Activated naive CD4-positive, alpha-beta T cell treated with anti-CD3 and anti-CD28 coated beads, Interleukin-2, amount 50 U/mL, for 16 hours (primary cell): Measurements from ENCODE around the gene IPMK.
"Not testable (repeated sequence)": the region's sequence is repeated elsewhere in the genome, so short reads cannot be mapped to it uniquely, and the experiment has no call there.

Experiments used
- DNase-seq: peaks from one replicate; pipeline ENCODE4 v3.0.0-alpha.2; 2020

The IPMK gene

DNA sequence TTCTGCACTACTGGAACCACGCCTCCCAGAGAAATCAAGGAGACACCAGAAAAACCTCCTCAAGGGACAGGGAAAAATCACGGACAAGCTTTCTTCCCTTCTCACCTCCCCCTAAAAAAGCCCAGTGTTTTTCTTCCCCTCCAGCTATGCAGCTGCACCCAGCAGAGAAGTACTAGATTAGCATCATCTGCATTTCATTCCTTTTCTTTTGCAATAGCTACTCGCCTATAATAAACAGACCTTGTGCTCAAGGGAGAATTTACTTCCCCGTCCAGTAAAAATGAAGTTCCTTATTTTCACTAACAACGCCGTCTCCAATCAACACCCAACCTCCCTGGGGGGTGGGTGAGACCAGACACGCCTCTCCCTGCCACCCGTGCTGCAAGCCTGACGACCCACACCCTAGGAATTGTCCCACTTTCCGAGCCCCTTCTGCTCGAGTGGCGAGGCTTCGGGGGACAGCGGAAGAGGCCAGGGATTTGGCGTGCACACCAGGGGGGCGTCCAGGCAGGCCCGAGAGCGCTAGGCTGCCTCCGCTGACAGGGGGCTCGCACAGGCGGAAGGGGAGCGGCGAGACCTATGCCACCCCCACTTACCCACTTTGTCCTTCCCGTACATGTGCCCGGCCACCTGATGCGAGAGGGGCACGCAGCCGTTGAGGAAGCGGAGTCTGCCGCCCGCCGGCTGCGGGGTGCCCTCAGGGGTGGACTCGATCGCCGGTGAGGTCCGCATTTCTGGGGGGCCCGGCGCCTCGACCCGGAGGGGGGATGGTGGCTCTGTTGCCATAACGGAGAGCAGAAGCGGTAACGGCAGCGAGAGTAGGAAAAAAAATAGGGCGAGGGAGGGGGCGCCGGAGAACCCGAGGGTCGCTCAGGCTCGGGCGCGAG, 625 bp downstream of the IPMK start:
- DNase-seq: peak; percentile 31

GRCh38 chr10:58266003-58266825, 1.5 kb downstream of the IPMK start:
- DNase-seq: peak; percentile 25

DNA sequence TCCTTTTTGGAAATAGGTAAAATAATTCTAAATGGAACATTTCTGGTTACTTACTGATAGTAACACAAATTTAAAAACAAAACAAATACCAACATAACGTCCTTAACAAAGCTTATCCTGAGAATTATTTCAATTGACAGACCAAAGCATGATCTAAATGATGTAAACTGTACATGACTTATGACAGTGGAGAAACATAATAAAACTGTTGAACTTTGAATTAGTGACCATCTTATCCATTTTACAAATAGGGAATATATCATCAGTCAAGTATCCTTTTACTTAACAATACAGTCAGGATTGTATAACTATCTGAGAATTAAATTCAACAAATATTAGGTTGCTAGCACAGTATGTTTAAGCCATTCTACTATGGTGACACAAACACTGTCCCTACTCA, 2.4 kb downstream of the IPMK start:
- no peak for DNase-seq

DNA sequence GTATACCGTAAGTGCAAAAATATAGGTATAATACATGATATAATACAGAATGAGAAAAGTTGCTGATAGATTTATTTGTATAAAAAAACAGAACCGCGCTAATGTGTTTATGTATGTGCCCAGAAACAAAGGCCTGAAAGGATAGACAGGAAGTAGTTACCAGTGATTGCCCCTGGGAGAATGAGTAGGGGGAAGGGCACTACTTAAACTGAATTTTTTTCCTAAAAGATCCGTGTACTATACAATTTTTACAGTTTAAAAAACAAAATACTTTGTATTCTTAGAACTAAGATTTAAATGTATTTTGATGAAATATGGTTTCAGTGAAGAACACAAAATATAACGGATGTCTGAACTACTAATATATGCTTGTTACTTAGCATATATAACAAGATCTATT, 2.9 kb downstream of the IPMK start:
- DNase-seq: no peak

GRCh38 chr10:58262766-58263165, 4.9 kb downstream of the IPMK start:
- no peak for DNase-seq

DNA sequence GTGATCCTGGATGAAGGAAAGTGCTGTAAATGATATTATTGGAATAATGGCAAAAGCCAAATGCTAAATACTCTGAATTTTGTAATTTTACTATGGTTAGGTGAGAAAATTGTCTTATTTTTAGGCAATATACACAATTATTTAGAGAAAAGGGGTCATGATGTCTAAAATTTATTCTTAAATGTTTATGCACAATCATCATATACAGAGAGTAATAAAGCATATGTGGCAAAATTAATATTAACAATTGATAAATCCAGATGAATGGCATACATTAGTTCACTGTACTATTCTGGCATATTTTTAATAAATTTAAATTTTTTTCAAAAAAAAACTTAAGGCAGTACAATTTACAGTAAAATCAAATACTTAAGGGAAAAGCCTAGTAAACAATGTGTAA, 7.4 kb downstream of the IPMK start:
- DNase-seq: no peak

- DNase-seq: no peak
Measured at GRCh38 chr10:58258977-58259692, 8.6 kb downstream of the IPMK start.

GRCh38 chr10:58256013-58256780, 11.5 kb downstream of the IPMK start:
- DNase-seq: not testable (repeated sequence)

DNA sequence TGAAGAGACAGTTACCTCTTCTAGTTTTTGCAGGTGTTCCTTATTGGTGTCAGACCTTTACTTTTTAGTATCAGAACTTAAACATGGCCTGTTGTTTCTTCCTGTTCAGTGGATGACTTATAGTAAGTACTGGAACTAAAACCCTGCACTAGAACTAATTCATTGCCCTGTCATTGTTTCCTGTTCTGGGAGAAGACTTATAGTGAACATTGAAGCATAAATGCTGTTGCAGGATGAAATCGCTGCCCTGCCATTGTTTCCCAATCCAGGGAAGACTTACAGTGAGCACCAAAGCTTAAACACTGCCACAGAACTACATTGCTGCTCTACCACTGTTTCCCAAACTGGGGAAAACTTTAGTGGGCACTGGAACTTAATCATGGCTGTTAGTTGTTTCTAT, 13.1 kb downstream of the IPMK start:
- DNase-seq: no peak

DNA sequence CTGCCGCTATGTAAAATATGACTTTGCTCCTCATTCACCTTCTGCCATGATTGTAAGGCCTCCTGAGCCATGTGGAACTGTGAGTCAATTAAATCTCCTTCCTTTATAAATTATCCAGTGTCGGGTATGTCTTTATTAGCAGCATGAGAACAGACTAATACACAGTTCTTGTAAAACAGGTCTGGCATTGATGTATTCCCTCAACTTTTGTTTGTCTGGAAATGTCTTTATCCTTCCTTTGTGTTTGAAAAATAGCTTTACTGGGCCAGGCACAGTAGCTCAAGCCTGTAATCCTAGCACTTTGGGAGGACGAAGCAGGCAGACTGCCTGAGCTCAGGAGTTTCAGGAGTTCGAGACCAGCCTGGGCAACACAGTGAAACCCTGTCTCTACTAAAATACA, 14.5 kb downstream of the IPMK start:
- DNase-seq: no peak

GRCh38 chr10:58244666-58245065, 23.0 kb downstream of the IPMK start:
- not testable (repeated sequence) for DNase-seq

- DNase-seq: not testable (repeated sequence)
Measured at GRCh38 chr10:58244242-58244641, 23.5 kb downstream of the IPMK start.

GRCh38 chr10:58243801-58244200, 23.9 kb downstream of the IPMK start:
- DNase-seq: not testable (repeated sequence)

DNA sequence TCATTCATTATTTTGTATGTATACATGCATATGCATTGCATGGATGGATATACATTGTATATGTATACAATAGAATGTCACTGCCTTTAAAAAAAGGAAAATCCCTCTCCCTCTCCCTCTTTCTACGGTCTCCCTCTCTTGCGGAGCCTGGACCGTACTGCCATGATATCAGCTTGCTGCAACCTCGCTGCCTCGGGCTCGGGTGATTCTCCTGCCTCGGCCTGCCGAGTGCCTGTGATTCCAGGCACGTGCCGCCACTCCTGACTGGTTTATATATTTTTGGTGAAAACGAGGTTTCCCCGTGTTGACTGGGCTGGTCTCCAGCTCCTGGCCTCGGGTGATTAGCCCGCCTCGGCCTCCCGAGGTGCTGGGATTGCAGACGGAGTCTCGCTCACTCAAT, 24.4 kb downstream of the IPMK start:
- no peak for DNase-seq

GRCh38 chr10:58241346-58241745, 26.3 kb downstream of the IPMK start:
- no peak for DNase-seq

- no peak for DNase-seq
Measured at GRCh38 chr10:58240531-58240930, 27.2 kb downstream of the IPMK start.

- no peak for DNase-seq
Measured at GRCh38 chr10:58239561-58240169, 28.0 kb downstream of the IPMK start.

DNA sequence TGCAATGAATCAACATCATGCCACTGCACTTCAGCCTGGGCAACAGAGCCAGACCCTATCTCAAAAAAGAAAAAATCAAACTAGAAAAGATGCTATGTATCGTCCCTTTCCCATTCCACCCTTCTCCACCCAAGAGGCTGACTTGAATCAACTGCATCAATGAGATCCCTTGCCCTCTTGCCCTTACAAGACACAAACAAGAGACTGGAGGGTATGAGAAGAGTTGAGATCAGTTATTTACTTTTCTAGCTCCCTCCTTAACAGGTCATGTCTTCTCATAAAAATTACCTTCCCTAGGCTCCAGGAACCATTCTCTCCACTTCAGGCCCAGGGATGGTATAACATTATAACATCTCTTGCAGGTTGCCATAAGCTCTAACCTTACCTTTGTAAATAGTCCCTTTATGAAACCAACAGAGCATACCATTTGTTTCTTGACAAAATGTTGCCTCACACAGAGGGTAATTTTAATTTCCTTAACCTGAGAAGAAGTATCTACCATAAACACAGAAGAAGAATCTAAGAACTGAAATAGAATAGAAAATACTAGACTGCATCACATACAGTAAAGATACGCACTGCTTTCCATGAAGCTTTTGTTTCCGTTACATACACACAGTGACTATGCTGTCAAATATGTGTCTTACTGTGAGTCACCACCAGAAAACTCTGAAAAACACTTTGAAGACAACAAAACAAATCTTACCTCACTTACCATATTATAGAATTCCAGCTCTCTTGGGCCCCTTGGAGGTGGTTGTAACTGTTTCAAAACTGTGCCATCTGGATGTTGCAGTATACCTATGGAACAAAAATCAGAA, 30.5 kb downstream of the IPMK start:
- no peak for DNase-seq

DNA sequence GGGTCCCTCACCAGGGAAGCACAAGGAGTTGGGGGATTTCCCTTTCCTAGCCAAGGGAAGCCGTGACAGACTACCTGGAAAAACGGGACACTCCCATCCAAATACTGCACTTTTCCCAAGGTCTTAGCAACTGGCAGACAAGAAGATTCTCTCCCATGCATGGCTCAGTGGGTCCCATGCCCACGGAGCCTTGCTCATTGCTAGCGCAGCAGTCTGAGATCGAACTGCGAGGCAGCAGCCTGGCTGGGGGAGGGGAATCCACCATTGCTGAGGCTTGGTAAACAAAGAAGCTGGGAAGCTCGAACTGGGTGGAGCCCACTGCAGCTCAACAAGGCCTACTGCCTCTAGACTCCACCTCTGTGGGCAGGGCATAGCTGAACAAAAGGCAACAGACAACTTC, 37.8 kb downstream of the IPMK start:
- not testable (repeated sequence) for DNase-seq

- DNase-seq: no peak
Measured at GRCh38 chr10:58225654-58226053, 42.0 kb downstream of the IPMK start.

- no peak for DNase-seq
Measured at GRCh38 chr10:58220769-58221451, 46.8 kb downstream of the IPMK start.
